Erythroblast (primary cell): Measurements from ENCODE around the gene GMPR2.

ENCODE experiments used
- GATA1 ChIP-seq: IDR thresholded peaks from 2 replicates; pipeline ENCODE4 v1.6.1; 2011; ENCODE audit warnings: low read depth, mild to moderate bottlenecking, control low read depth, low read length, moderate library complexity
- POLR2A ChIP-seq: IDR thresholded peaks from 2 replicates; pipeline ENCODE4 v1.6.1; 2011; ENCODE audit warnings: mild to moderate bottlenecking, low read length

DNA sequence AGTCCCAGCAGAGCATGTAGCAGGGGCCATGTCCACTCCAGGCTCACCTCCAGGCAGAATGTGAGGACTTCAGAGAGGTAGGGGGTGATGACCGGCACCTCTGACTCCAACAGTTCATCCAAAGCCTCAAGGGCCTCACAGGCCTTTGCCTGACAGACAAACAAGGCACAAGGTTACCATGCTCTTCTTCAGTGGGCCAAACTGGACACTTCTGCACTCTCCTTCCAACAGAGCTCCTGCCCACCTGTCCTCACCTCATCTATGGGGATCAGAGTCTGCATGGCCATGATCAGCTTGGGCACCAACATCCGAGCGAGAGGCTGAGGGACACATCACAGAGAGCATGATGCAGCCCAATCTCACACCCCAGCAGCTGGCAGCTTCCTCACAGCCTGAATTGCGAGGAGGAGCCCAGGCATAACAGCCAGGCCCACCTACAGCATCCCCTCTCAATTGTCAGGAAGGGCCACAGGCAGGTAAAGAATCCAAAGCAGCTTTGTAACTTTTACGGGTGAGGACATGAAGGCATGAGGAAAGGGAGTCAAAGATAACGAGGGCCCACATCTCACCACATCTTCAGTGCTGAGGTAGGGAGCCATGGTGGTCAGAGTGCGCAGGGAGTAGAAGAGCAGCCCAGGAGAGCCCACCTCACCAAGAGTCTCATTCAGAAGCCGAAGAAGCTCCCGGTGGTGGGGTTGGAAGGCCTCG lies 45.7 kb upstream of the GMPR2 start:
- TF ChIP-seq POLR2A = no peak
- no peak for TF ChIP-seq GATA1
